HCT116 (cell line): ENCODE data around the gene SORBS1. TPM values are rescaled to one million over a fixed set of nuclear protein-coding genes. Genes with fewer than 3 reads are reported as not detected.

Experiments
- ATAC-seq: fragments of 200-7000 bp; cut with Tn5 transposase; 2 replicates; pipeline ENCODE4 v1.9.1; 2020; ENCODE audit warnings: mild to moderate bottlenecking, moderate library complexity
- BruUV-seq: library from RNA; stranded (reverse); fragments of 400-500 nt; replicated peaks from 2 replicates; lab custom pipeline; 2021; lab: Mats Ljungman, UMichigan
- CTCF ChIA-PET: fragments of 300-600 bp; sonication (Branson Sonifier 250); formaldehyde crosslinking; loops from one replicate; lab custom pipeline; 2021; ENCODE audit warnings: antibody characterized with exemption; lab: Charles Lee
- POLR2A ChIA-PET: fragments of 300-600, 350-600 bp; sonication (Branson Sonifier 250); formaldehyde crosslinking; loops from one replicate; lab custom pipeline; 2021; ENCODE audit warnings: antibody characterized with exemption; lab: Charles Lee
- RAD21 ChIA-PET, 2 experiments: fragments of 300-600 bp; sonication (Branson Sonifier 250); formaldehyde crosslinking; loops; one replicate each; lab custom pipeline; 2023; ENCODE audit warnings: low total read pairs in 2 of 2; ENCODE audit not compliant: uncharacterized antibody in 2 of 2, unreplicated experiment in 2 of 2, low non-redundant PET in 1 of 2; lab: Charles Lee
- DNase-seq: peaks from one replicate; pipeline ENCODE4 v3.0.0-alpha.2; 2010; ENCODE audit warnings: low read depth, low spot score
- H2AFZ ChIP-seq: fragments of 200-600 bp; shearing (Covaris generic), sonication (generic); 2 replicates; pipeline ENCODE4 v1.6.1; 2017; ENCODE audit warnings: low read depth, mixed run types, mixed read lengths, antibody characterized with exemption, low read length; ENCODE audit not compliant: poor library complexity, severe bottlenecking
- H3K27ac ChIP-seq: 2 replicates; pipeline ENCODE4 v1.5.1; 2012; ENCODE audit warnings: low read depth, low read length
- H3K27me3 ChIP-seq: fragments of 200-600 bp; sonication (generic); 2 replicates; pipeline ENCODE4 v1.6.1; 2016; ENCODE audit warnings: mixed run types, low read length, mixed read lengths; ENCODE audit not compliant: insufficient read depth
- H3K36me3 ChIP-seq, 2 experiments: fragments of 200-500 bp in 1 of 2; fragments of 200-600 bp in 1 of 2; sonication (Bioruptor generic) in 1 of 2; sonication (generic) in 1 of 2; 2 replicates each; pipeline versions ENCODE4 v1.5.1 to v1.6.1; 2014 to 2016; ENCODE audit warnings: low read length in 2 of 2, inconsistent platforms in 1 of 2, mixed read lengths in 1 of 2, mixed run types in 1 of 2; ENCODE audit not compliant: insufficient read depth in 2 of 2, control insufficient read depth in 1 of 2
- H3K4me1 ChIP-seq, 2 experiments: fragments of 200-600 bp in 1 of 2; sonication (generic) in 1 of 2; 2 replicates each; pipeline versions ENCODE4 v1.5.1 to v1.6.1; 2012 to 2017; ENCODE audit warnings: low read length in 2 of 2, inconsistent platforms in 1 of 2, mild to moderate bottlenecking in 1 of 2, mixed read lengths in 1 of 2, mixed run types in 1 of 2, moderate library complexity in 1 of 2; ENCODE audit not compliant: insufficient read depth in 2 of 2, control insufficient read depth in 1 of 2
- H3K4me2 ChIP-seq: fragments of 200-600 bp; sonication (generic); 2 replicates; pipeline ENCODE4 v1.6.1; 2017; ENCODE audit warnings: mixed run types, low read length, mixed read lengths
- H3K4me3 ChIP-seq, 2 experiments: fragments of 200-600 bp in 1 of 2; sonication (generic) in 1 of 2; replicated peaks in 1 of 2; 2 replicates each; pipeline ENCODE4 v1.5.1; 2011 to 2016; ENCODE audit warnings: low read length in 2 of 2, control low read depth in 1 of 2, low read depth in 1 of 2, mild to moderate bottlenecking in 1 of 2, mixed read lengths in 1 of 2, mixed run types in 1 of 2
- H3K79me2 ChIP-seq: fragments of 200-600 bp; sonication (generic); 2 replicates; pipeline ENCODE4 v1.6.1; 2017; ENCODE audit warnings: mild to moderate bottlenecking, mixed run types, low read length, moderate library complexity, mixed read lengths; ENCODE audit not compliant: insufficient read depth
- H3K9ac ChIP-seq: fragments of 200-600 bp; sonication (generic); 2 replicates; pipeline ENCODE4 v1.6.1; 2016; ENCODE audit warnings: low read length, mixed read lengths
- H3K9me2 ChIP-seq: fragments of 200-600 bp; sonication (generic), shearing (Covaris generic); 2 replicates; pipeline ENCODE4 v1.6.1; 2017; ENCODE audit warnings: mixed run types, mild to moderate bottlenecking, moderate library complexity; ENCODE audit not compliant: insufficient read depth
- H3K9me3 ChIP-seq, 2 experiments: fragments of 200-500 bp in 1 of 2; fragments of 200-600 bp in 1 of 2; sonication (Bioruptor generic) in 1 of 2; sonication (generic) in 1 of 2; 2 replicates each; pipeline ENCODE4 v1.6.1; 2014 to 2017; ENCODE audit warnings: low read length in 2 of 2, mixed read lengths in 2 of 2, inconsistent platforms in 1 of 2, low read depth in 1 of 2, mild to moderate bottlenecking in 1 of 2, mixed run types in 1 of 2, moderate library complexity in 1 of 2; ENCODE audit not compliant: control insufficient read depth in 1 of 2, insufficient read depth in 1 of 2
- H4K20me1 ChIP-seq: fragments of 200-600 bp; sonication (generic), shearing (Covaris generic); 2 replicates; pipeline ENCODE4 v1.6.1; 2017; ENCODE audit warnings: mixed run types, mild to moderate bottlenecking, moderate library complexity; ENCODE audit not compliant: insufficient read depth
- CBX3 ChIP-seq: IDR thresholded peaks from 2 replicates; pipeline ENCODE4 v1.6.1; 2012; ENCODE audit warnings: low read depth
- CEBPB ChIP-seq: IDR thresholded peaks from 2 replicates; pipeline ENCODE4 v1.6.1; 2012; ENCODE audit warnings: low read depth
- CTCF ChIP-seq, 3 experiments: fragments of 200-600 bp in 1 of 3; sonication (generic) in 1 of 3; IDR thresholded peaks in 2 of 3; conservative IDR thresholded peaks in 1 of 3; 2 replicates each; pipeline ENCODE4 v1.5.1; 2012 to 2017; ENCODE audit warnings: low read depth in 2 of 3, low read length in 2 of 3, antibody characterized with exemption in 1 of 3, borderline replicate concordance in 1 of 3, control low read depth in 1 of 3, mild to moderate bottlenecking in 1 of 3, mixed read lengths in 1 of 3, mixed run types in 1 of 3, moderate library complexity in 1 of 3; ENCODE audit not compliant: insufficient read depth in 1 of 3
- ELF1 ChIP-seq: IDR thresholded peaks from 2 replicates; pipeline ENCODE4 v1.6.1; 2012; ENCODE audit warnings: low read depth, borderline replicate concordance
- EZH2 ChIP-seq: fragments of 200-600 bp; sonication (generic); IDR thresholded peaks from 2 replicates; pipeline ENCODE4 v1.6.1; 2017; ENCODE audit warnings: antibody characterized with exemption, mixed run types
- JUND ChIP-seq: IDR thresholded peaks from 2 replicates; pipeline ENCODE4 v1.6.1; 2012
- POLR2A ChIP-seq: IDR thresholded peaks from 2 replicates; pipeline ENCODE4 v1.7.0; 2011; ENCODE audit warnings: borderline replicate concordance; ENCODE audit not compliant: insufficient read depth, insufficient read length; ENCODE audit errors: extremely low read depth
- SP1 ChIP-seq: IDR thresholded peaks from 2 replicates; pipeline ENCODE4 v1.6.1; 2012; ENCODE audit warnings: low read depth
- SRF ChIP-seq: IDR thresholded peaks from 2 replicates; pipeline ENCODE4 v1.6.1; 2012; ENCODE audit warnings: low read depth
- ZFX ChIP-seq: fragments of 450-650 bp; IDR thresholded peaks from 2 replicates; pipeline ENCODE4 v1.6.1; 2017
- intact Hi-C: fragments of 100-400 bp; cut with micrococcal nuclease; formaldehyde crosslinking; loops from 2 replicates; pipeline ENCODE4 v1.10.0; 2022
- total RNA-seq: library from RNA; stranded (reverse); gene quantifications from one replicate; pipeline ENCODE4 v1.2.1, GENCODE V29; 2021; ENCODE audit not compliant: unreplicated experiment

SORBS1 gene
- total RNA-seq, 1 experiment from 2014 or later: 3.4 TPM

- POLR2A ChIA-PET: no interaction called here
- CTCF ChIA-PET: interaction anchor here (0.8 to 4.8 kb wide), 12 partner anchors 8 to 919 kb away, joined by 3 to 86 read pairs (median 8); partner anchors contain the start of gene TCTN3
- intact Hi-C loops: loop anchor here (1.0 to 2.0 kb wide), 3 partner anchors 57 to 469 kb away; no protein-coding TSS in a partner anchor
Observed at GRCh38 chr10:95373660-95374059, 187.5 kb downstream of the SORBS1 start.

More at GRCh38 chr10:95373660-95374059, 187.5 kb downstream of the SORBS1 start:
- H2AFZ ChIP-seq: no peak overlapping the region
- ATAC-seq: no peak
- H3K4me2 ChIP-seq: no peak overlapping the region
- H3K36me3 ChIP-seq: no peaks in the 10 kb centered on the region
- no peaks in the 10 kb centered on the region for H3K79me2 ChIP-seq
- no peak for DNase-seq
- RAD21 ChIA-PET: interaction anchor here (0.8 to 2.6 kb wide), 3 partner anchors 127 to 228 kb away, joined by 4 to 16 read pairs (median 8); no protein-coding TSS in a partner anchor
- H3K4me3 ChIP-seq: no peak overlapping the region
- H4K20me1 ChIP-seq: no peaks in the 10 kb centered on the region
- H3K9me2 ChIP-seq: no peaks in the 10 kb centered on the region
- no peak overlapping the region for H3K9ac ChIP-seq
- BruUV-seq: no TSS peak
- no peaks in the 10 kb centered on the region for H3K9me3 ChIP-seq
- H3K27me3 ChIP-seq: 0 out of 2 replicates have a peak, but pooled peaks cover 8% of the 10 kb centered on the region
- TF ChIP-seq SP1 (no peak), CBX3 (no peak), CEBPB (no peak), ZFX (no peak), CTCF (IDR thresholded peaks at IDR 0.05 in 2 of 3, conservative IDR thresholded peaks at IDR 0.05 in 1 of 3; ENCODE audit: borderline replicate concordance in 1 of 3, insufficient read depth in 1 of 3, low read depth in 2 of 3, low read length in 2 of 3) (no peak), POLR2A (no peak), EZH2 (no peak), SRF (no peak), JUND (no peak), ELF1 (no peak)
- H3K4me1 ChIP-seq: no peaks in the 10 kb centered on the region
- H3K27ac ChIP-seq: no peak overlapping the region
